ENCODE data around the gene GPR162. TPM values are rescaled to one million over a fixed set of nuclear protein-coding genes. Genes with fewer than 3 reads are reported as not detected.

The GPR162 gene
- polyA plus RNA-seq, 3 donors, result 15.1 to 81.7 (median 16.0) TPM

DNA sequence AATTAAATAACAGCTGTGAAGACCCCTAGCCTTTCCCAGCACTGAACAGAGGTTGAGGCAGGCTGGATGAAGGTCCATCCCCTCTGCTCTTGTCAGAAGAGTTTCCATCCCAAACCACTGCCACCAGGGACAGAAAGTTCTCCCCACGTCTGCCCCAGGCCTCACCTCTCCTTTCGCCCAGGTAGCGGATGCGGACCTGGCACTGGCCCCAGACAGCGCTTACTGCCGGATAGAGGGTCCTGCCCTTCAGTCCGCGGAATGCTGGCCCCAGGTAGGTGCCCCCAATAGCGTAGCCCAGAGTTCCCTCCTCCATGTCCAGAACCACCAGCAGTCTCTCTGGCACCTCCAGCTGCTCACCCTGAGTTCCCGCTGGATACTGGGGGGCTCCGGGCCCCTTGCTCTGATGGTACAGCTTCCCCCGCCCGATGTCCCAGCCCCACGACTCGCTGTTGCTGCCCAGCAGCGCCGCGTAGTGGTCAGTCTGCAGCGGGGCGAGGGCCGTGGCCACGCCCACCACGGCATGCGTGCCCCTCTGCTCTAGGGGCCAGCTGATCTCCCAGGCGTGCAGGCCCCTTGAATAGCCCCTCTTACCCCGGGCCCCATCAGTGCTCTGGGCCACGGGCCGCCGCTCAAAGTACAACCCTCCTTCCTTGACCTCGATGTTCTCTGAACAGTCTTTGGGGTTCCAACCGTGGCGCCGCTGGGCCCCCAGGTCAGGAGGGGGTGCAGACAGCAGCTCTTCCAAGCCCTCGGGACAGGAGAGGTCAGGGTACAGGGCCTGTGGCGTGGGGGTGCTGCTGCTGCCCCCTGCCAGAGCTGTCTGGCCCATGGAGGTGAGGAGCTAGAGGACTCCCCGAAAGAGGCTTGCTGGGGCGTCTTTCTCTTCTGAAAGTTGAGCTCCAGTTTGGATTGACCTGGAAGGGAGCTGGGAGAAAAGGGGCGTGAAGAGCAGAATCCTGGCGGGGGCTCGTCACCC, 50.7 kb downstream of the GPR162 start:
- Histone ChIP-seq H3K4me1 (ENCODE audit: control insufficient read depth in 1 of 2, insufficient read depth in 2 of 2, low read length in 2 of 2) (peaks cover 39 to 65% of the 10 kb centered on the region in 2 donors), H3K79me2 (ENCODE audit: insufficient read depth, low read length) (peaks cover 61% of the 10 kb centered on the region), H3K27me3 (ENCODE audit: control insufficient read depth in 2 of 2, insufficient read depth in 2 of 2, low read length in 2 of 2) (no peaks in the 10 kb centered on the region), H3K36me3 (replicated peaks in 1 of 2; ENCODE audit: control insufficient read depth in 1 of 2, insufficient read depth in 2 of 2, low read length in 2 of 2) (peaks cover 18 to 26% of the 10 kb centered on the region in 2 donors), H2AFZ (ENCODE audit: insufficient read depth, low read depth, low read length, poor library complexity, severe bottlenecking) (peak overlapping the region; percentile 90), H3K9ac (ENCODE audit: insufficient read depth, low read length, poor library complexity, severe bottlenecking) (peak overlapping the region; percentile 81), H3K9me3 (replicated peaks in 1 of 2; ENCODE audit: control insufficient read depth in 1 of 2, insufficient read depth in 1 of 2, low read length in 2 of 2) (no peaks in the 10 kb centered on the region), H3K4me3 (replicated peaks in 1 of 3; ENCODE audit: low read depth in 2 of 3, low read length in 3 of 3) (peak overlapping the region; percentile 62 to 92 (median 87)), H4K20me1 (ENCODE audit: insufficient read depth, low read length) (peaks cover 55% of the 10 kb centered on the region), H3K4me2 (replicated peaks; ENCODE audit: extremely low read depth, low read length, poor library complexity, severe bottlenecking) (peak overlapping the region; percentile 96), H3K27ac (ENCODE audit: low read depth in 1 of 2, low read length in 2 of 2) (peak overlapping the region; percentile 54 to 95)
- Mint-ChIP-seq H3K9me3 (no peaks in the 10 kb centered on the region), H3K4me3 (peak overlapping the region; percentile 87 to 92), H3K27ac (peak overlapping the region; percentile 80 to 94 (median 84)), H3K4me1 (peaks cover 60% of the 10 kb centered on the region), H3K36me3 (peaks cover 33 to 47% of the 10 kb centered on the region in 2 donors), H3K27me3 (ENCODE audit: low read depth in 3 of 3) (peaks cover 0 to 3% (median 0%) of the 10 kb centered on the region in 3 donors)
- WGBS (ENCODE audit: insufficient coverage), result 1% methylated on average over 35 of the region's 40 CpGs
- intact Hi-C loops (cut with micrococcal nuclease), result loop anchor here (1.0 to 5.0 kb wide), 6 partner anchors 18 to 90 kb away; partner anchors contain the start of genes C12orf57 (in 1 of the 2), LRRC23 (in 1 of the 2) and RNU7-1 (in 1 of the 2)
- peak; percentile 71 for DNase-seq
- TF ChIP-seq, protein P1, sequence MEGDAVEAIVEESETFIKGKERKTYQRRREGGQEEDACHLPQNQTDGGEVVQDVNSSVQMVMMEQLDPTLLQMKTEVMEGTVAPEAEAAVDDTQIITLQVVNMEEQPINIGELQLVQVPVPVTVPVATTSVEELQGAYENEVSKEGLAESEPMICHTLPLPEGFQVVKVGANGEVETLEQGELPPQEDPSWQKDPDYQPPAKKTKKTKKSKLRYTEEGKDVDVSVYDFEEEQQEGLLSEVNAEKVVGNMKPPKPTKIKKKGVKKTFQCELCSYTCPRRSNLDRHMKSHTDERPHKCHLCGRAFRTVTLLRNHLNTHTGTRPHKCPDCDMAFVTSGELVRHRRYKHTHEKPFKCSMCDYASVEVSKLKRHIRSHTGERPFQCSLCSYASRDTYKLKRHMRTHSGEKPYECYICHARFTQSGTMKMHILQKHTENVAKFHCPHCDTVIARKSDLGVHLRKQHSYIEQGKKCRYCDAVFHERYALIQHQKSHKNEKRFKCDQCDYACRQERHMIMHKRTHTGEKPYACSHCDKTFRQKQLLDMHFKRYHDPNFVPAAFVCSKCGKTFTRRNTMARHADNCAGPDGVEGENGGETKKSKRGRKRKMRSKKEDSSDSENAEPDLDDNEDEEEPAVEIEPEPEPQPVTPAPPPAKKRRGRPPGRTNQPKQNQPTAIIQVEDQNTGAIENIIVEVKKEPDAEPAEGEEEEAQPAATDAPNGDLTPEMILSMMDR (IDR thresholded peaks at IDR 0.05), result peak; percentile 94

Measured in CD14-positive monocyte (primary cell).